BJ (cell line): ENCODE results near the gene VTI1A. TPM values are rescaled to one million over a fixed set of nuclear protein-coding genes. Genes with fewer than 3 reads are reported as not detected.

ENCODE experiments used
- CTCF ChIA-PET: fragments of 350-600 bp; formaldehyde crosslinking; extraction: SDS; loops from one replicate; lab custom pipeline; 2021; ENCODE audit warnings: antibody characterized with exemption, inconsistent platforms; lab: Yijun Ruan, JAX
- POLR2A ChIA-PET: fragments of 300-600 bp; sonication (Branson Sonifier 250); formaldehyde crosslinking; extraction: SDS; loops from one replicate; lab custom pipeline; 2021; ENCODE audit warnings: antibody characterized with exemption; lab: Charles Lee
- DNase-seq: peaks from one replicate; pipeline ENCODE4 v3.0.0-alpha.2; 2011; ENCODE audit warnings: low read depth
- H3K27me3 ChIP-seq: 2 replicates; pipeline ENCODE4 v1.6.0; 2011; ENCODE audit warnings: low read length; ENCODE audit not compliant: control insufficient read depth, insufficient read depth
- H3K36me3 ChIP-seq: 2 replicates; pipeline ENCODE4 v1.5.1; 2011; ENCODE audit warnings: low read length; ENCODE audit not compliant: control insufficient read depth, insufficient read depth
- H3K4me3 ChIP-seq: 2 replicates; pipeline ENCODE4 v1.5.1; 2011; ENCODE audit warnings: low read depth, mild to moderate bottlenecking, control low read depth, low read length
- CTCF ChIP-seq: IDR thresholded peaks from 2 replicates; pipeline ENCODE4 v1.5.1; 2011; ENCODE audit warnings: low read depth, mild to moderate bottlenecking, control low read depth, inconsistent platforms, low read length, moderate library complexity; ENCODE audit not compliant: insufficient read depth
- polyA plus RNA-seq: library from polyadenylated mRNA; depleted of rRNA; stranded (reverse); fragments of >200 nt; gene quantifications from 2 replicates; pipeline ENCODE4 v1.2.3, GENCODE V29; 2011

The VTI1A gene
- polyA plus RNA-seq, 1 experiment = 13.4 TPM

DNA sequence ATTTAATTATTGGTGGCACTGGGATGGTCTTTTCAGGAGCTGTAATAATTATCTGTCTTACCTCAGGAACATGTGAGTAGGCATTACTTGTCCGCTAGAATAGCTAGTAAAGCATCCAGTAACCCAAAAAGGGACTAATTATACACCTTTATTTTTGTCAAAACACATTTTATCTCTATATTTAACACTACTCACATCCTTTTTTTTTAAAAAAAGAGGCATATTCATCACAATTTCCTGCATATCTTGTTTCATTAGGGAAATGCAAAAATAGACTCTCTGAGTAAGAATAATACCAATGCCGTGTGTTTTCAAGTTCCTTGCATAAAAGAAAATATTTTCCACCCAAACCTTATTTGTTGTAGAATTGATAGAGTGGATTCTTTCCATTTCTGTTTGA is 99.5 kb downstream of the VTI1A start:
- ChIA-PET CTCF (interaction anchor here (0.9 kb wide), 1 partner anchor 19 kb away, joined by 3 read pairs; no protein-coding TSS in a partner anchor), POLR2A (no interaction called here)
- Histone ChIP-seq H3K4me3 (no peak overlapping the region), H3K36me3 (no peaks in the 10 kb centered on the region), H3K27me3 (no peaks in the 10 kb centered on the region)
- DNase-seq = no peak
- TF ChIP-seq CTCF = no peak

DNA sequence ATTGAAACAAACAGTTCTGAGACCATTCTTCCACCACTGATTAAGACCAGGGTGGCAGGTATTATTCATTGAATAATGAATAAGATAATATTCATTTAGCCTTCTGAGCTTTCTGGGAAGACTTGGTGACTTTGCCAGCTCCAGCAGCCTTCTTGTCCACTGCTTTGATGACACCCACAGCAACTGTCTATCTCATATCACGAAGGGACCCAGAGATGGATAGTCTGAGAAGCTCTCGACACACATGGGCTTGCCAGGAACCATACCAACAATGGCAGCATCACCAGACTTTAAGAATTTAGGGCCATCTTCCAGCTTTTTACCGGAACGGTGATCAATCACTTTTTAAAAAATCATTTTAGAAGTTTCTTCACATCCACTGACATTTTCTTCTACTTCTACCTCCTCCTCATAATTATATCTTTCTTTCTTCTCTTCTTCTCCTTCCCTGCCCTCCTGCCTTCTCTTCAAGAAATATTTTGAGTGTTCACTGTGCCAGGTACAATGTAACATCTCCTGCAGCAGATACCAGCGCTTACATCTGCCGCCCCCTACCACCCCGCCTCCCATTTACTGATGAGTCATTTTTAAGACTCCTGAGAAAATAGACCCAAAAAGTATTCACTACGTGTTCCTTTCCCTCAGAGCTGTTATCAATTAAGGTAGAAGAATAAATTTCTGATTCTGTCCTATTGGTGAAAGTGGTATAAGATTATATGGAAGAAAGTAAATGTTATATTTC is 101.7 kb downstream of the VTI1A start:
- TF ChIP-seq CTCF = no peak
- Histone ChIP-seq H3K27me3 (no peaks in the 10 kb centered on the region), H3K4me3 (no peak overlapping the region), H3K36me3 (no peaks in the 10 kb centered on the region)
- ChIA-PET CTCF (no interaction called here), POLR2A (no interaction called here)
- no peak for DNase-seq

GRCh38 chr10:112552593-112553110 is 105.6 kb downstream of the VTI1A start:
- DNase-seq = no peak
- Histone ChIP-seq H3K36me3 (no peaks in the 10 kb centered on the region), H3K4me3 (no peak overlapping the region), H3K27me3 (no peaks in the 10 kb centered on the region)
- ChIA-PET POLR2A (no interaction called here), CTCF (no interaction called here)
- TF ChIP-seq CTCF = no peak

DNA sequence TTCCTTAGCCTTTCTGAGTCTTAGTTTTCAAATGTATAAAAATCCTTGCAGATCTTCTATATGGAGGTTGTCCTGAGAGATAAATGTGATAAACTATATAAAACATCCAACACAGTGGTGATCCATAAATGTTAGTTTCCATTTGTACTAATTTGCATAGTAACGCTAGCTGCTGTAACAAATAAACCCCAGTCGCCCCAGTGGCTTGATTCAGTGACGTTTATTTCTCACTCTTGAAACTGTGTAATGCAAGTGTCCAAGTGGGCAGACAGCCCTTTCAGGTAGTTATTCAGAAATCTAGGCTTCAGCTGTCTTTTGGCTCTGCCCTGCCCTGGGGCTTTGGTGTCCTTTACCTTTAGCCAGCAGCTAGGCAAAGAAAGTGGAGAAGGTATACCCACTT is 106.3 kb downstream of the VTI1A start:
- Histone ChIP-seq H3K27me3 (no peaks in the 10 kb centered on the region), H3K36me3 (no peaks in the 10 kb centered on the region), H3K4me3 (no peak overlapping the region)
- DNase-seq = no peak
- CTCF ChIA-PET = no interaction called here
- POLR2A ChIA-PET = no interaction called here
- TF ChIP-seq CTCF = no peak

DNA sequence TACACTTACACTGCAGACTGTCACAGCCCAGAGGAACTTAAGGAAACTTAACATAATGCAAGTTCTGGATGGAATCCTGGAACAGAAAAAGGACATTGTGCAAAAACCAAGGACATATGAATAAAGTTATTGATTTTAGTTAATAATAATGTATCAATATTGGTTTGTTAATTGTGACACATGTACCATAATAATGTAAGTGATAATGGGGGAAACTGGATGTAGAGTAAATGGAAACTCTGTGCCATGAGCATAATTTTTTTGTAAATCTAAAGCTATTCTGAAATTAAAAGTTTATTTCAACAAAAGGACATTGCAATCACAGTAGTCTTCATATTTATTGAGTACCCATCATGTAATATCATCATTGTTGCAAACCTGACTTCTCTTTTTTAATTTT is 107.2 kb downstream of the VTI1A start:
- no peak for TF ChIP-seq CTCF
- Histone ChIP-seq H3K36me3 (no peaks in the 10 kb centered on the region), H3K27me3 (no peaks in the 10 kb centered on the region), H3K4me3 (no peak overlapping the region)
- POLR2A ChIA-PET = no interaction called here
- DNase-seq = no peak
- CTCF ChIA-PET = no interaction called here
